GM12878 (cell line): ENCODE measurements around the gene ERVMER34-1. TPM values are rescaled to one million over a fixed set of nuclear protein-coding genes. Genes with fewer than 3 reads are reported as not detected.

ENCODE experiments used
- ATAC-seq: fragments of 200-7000 bp; cut with Tn5 transposase; 3 replicates; pipeline ENCODE4 v1.9.1; 2020; ENCODE audit warnings: mild to moderate bottlenecking, moderate library complexity
- BruUV-seq: library from RNA; stranded (reverse); fragments of 400-500 nt; replicated peaks from 2 replicates; lab custom pipeline; 2021; lab: Mats Ljungman, UMichigan
- CTCF ChIA-PET: fragments of 300-600 bp; sonication (Branson Sonifier 250); formaldehyde crosslinking; extraction: SDS; loops from one replicate; lab custom pipeline; 2021; ENCODE audit warnings: inconsistent platforms; lab: Yijun Ruan, JAX
- POLR2A ChIA-PET: fragments of 350-600 bp; formaldehyde crosslinking; extraction: SDS; loops from one replicate; lab custom pipeline; 2021; ENCODE audit warnings: inconsistent platforms; lab: Charles Lee
- RAD21 ChIA-PET: fragments of 300-600 bp; sonication (Branson Sonifier 250); formaldehyde crosslinking; loops from one replicate; lab custom pipeline; 2023; ENCODE audit warnings: antibody characterized with exemption; ENCODE audit not compliant: unreplicated experiment; lab: Charles Lee
- SMC1A ChIA-PET: fragments of 300-600 bp; sonication (Branson Sonifier 250); formaldehyde crosslinking; loops from one replicate; lab custom pipeline; 2023; ENCODE audit not compliant: unreplicated experiment, uncharacterized antibody; lab: Charles Lee
- DNase-seq: peaks from one replicate; pipeline ENCODE4 v3.0.0-alpha.2; 2011; ENCODE audit warnings: low read depth, low spot score
- FAIRE-seq: peaks from 3 replicates; lab custom pipeline; 2011; peaks lifted over from hg19 to GRCh38; lab: Jason Lieb, UNC
- H2AFZ ChIP-seq: 2 replicates; pipeline ENCODE4 v1.6.0; 2011; ENCODE audit warnings: low read depth, low read length, control low read depth; ENCODE audit not compliant: control insufficient read depth
- H3K27ac ChIP-seq: 2 replicates; pipeline ENCODE4 v1.5.1; 2011; ENCODE audit warnings: control low read depth; ENCODE audit not compliant: control insufficient read depth, insufficient read depth
- H3K27me3 ChIP-seq, 2 experiments: replicated peaks in 1 of 2; 2 replicates each; pipeline versions ENCODE4 v1.6.0 to v1.6.1; 2011; ENCODE audit warnings: low read length in 1 of 2; ENCODE audit not compliant: control insufficient read depth in 2 of 2, insufficient read depth in 2 of 2
- H3K36me3 ChIP-seq, 2 experiments: 2 replicates each; pipeline ENCODE4 v1.5.1; 2011; ENCODE audit warnings: low read length in 1 of 2; ENCODE audit not compliant: control insufficient read depth in 2 of 2, insufficient read depth in 2 of 2
- H3K4me1 ChIP-seq: 2 replicates; pipeline ENCODE4 v1.6.1; 2011; ENCODE audit warnings: mild to moderate bottlenecking, low read length, moderate library complexity, mixed read lengths; ENCODE audit not compliant: control insufficient read depth, insufficient read depth
- H3K4me2 ChIP-seq: 2 replicates; pipeline ENCODE4 v1.6.0; 2011; ENCODE audit warnings: control low read depth; ENCODE audit not compliant: control insufficient read depth, insufficient read depth
- H3K4me3 ChIP-seq: fragments of 200-600 bp; sonication (generic); 2 replicates; pipeline ENCODE4 v1.5.1; 2016
- H3K79me2 ChIP-seq: 2 replicates; pipeline ENCODE4 v1.6.0; 2011; ENCODE audit warnings: low read length; ENCODE audit not compliant: control insufficient read depth, insufficient read depth
- H3K9ac ChIP-seq: 2 replicates; pipeline ENCODE4 v1.8.0; 2011; ENCODE audit warnings: low read length, control low read depth, mixed read lengths; ENCODE audit not compliant: control insufficient read depth, insufficient read depth
- H3K9me3 ChIP-seq: replicated peaks from 3 replicates; pipeline ENCODE4 v1.5.1; 2011; ENCODE audit warnings: mild to moderate bottlenecking, low read length; ENCODE audit not compliant: control insufficient read depth, insufficient read depth
- H4K20me1 ChIP-seq: 2 replicates; pipeline ENCODE4 v1.6.0; 2011; ENCODE audit not compliant: control insufficient read depth, insufficient read depth
- ATF2 ChIP-seq: IDR thresholded peaks from 2 replicates; pipeline ENCODE4 v1.6.1; 2012; ENCODE audit warnings: low read length, inconsistent platforms
- ATF3 ChIP-seq: IDR thresholded peaks from 2 replicates; pipeline ENCODE4 v1.6.1; 2011; ENCODE audit warnings: low read depth, mild to moderate bottlenecking, low read length, moderate library complexity, borderline replicate concordance; ENCODE audit errors: extremely low read depth
- CBFB ChIP-seq: IDR thresholded peaks from 2 replicates; pipeline ENCODE4 v1.6.1; 2016; ENCODE audit warnings: antibody characterized with exemption, low read depth
- ETV6 ChIP-seq, 2 experiments: fragments of 450-650 bp in 1 of 2; IDR thresholded peaks in 1 of 2; conservative IDR thresholded peaks in 1 of 2; 2 replicates each; pipeline ENCODE4 v1.6.1; 2014; ENCODE audit warnings: antibody characterized with exemption in 1 of 2, borderline replicate concordance in 1 of 2, low read depth in 1 of 2, mild to moderate bottlenecking in 1 of 2, moderate library complexity in 1 of 2
- FOXK2 ChIP-seq: fragments of 450-650 bp; IDR thresholded peaks from 2 replicates; pipeline ENCODE4 v1.6.1; 2017; ENCODE audit warnings: mild to moderate bottlenecking, moderate library complexity
- KLF5 ChIP-seq: fragments of 450-650 bp; IDR thresholded peaks from 2 replicates; pipeline ENCODE4 v1.6.1; 2014; ENCODE audit warnings: mild to moderate bottlenecking; ENCODE audit not compliant: partially characterized antibody
- LARP7 ChIP-seq: fragments of 450-650 bp; IDR thresholded peaks from 2 replicates; pipeline ENCODE4 v1.6.1; 2017; ENCODE audit warnings: mild to moderate bottlenecking
- MAX ChIP-seq: IDR thresholded peaks from 2 replicates; pipeline ENCODE4 v1.6.1; 2012; ENCODE audit warnings: low read depth, low read length, improper control_type of control experiment
- MTA3 ChIP-seq: IDR thresholded peaks from 2 replicates; pipeline ENCODE4 v1.6.1; 2012; ENCODE audit warnings: low read length, inconsistent platforms, borderline replicate concordance
- POLR2A ChIP-seq: IDR thresholded peaks from 2 replicates; pipeline ENCODE4 v1.6.1; 2011; ENCODE audit warnings: low read depth, mild to moderate bottlenecking, low read length
- POLR2AphosphoS2 ChIP-seq: IDR thresholded peaks from 2 replicates; pipeline ENCODE4 v1.6.1; 2011; ENCODE audit warnings: low read depth, mild to moderate bottlenecking, low read length, improper control_type of control experiment, moderate library complexity
- RFX5 ChIP-seq: IDR thresholded peaks from 2 replicates; pipeline ENCODE4 v1.6.1; 2011; ENCODE audit warnings: low read depth, low read length, improper control_type of control experiment
- RUNX3 ChIP-seq: IDR thresholded peaks from 2 replicates; pipeline ENCODE4 v1.6.1; 2012; ENCODE audit warnings: low read length, inconsistent platforms
- SMARCA5 ChIP-seq: fragments of 450-650 bp; IDR thresholded peaks from 2 replicates; pipeline ENCODE4 v1.6.1; 2017; ENCODE audit warnings: mild to moderate bottlenecking
- SMC3 ChIP-seq: IDR thresholded peaks from 2 replicates; pipeline ENCODE4 v1.6.1; 2011; ENCODE audit warnings: low read length, improper control_type of control experiment, borderline replicate concordance
- SRF ChIP-seq, 2 experiments: IDR thresholded peaks; 2 replicates each; pipeline ENCODE4 v1.6.1; 2011; ENCODE audit warnings: low read depth in 2 of 2, low read length in 2 of 2, mild to moderate bottlenecking in 1 of 2, moderate library complexity in 1 of 2
- TARDBP ChIP-seq: IDR thresholded peaks from 2 replicates; pipeline ENCODE4 v1.6.1; 2016; ENCODE audit warnings: borderline replicate concordance
- ZBTB4 ChIP-seq: fragments of 450-650 bp; formaldehyde crosslinking; IDR thresholded peaks from 2 replicates; pipeline ENCODE4 v1.4.0; 2022; ENCODE audit warnings: mild to moderate bottlenecking, moderate library complexity
- WGBS: methylation state at CpG from one replicate; pipeline ENCODE4 v1.1.6; 2016; ENCODE audit warnings: low lambda C conversion rate; ENCODE audit not compliant: insufficient replicate concordance, insufficient coverage; ENCODE audit errors: missing lambda C conversion rate; 5-methylcytosine and 5-hydroxymethylcytosine counted together
- in situ Hi-C: fragments of 300-500 bp; cut with MboI; formaldehyde crosslinking; loops from 9 replicates; pipeline ENCODE4 v1.14.3; 2018; ENCODE audit warnings: mixed read lengths
- intact Hi-C: fragments of 100-400 bp; cut with micrococcal nuclease; formaldehyde crosslinking; loops from one replicate; pipeline ENCODE4 v1.14.2; 2022; ENCODE audit not compliant: unreplicated experiment
- polyA plus RNA-seq, 11 experiments: library from polyadenylated mRNA; depleted of rRNA in 4 of 11; unstranded in 6 of 11; stranded (reverse) in 5 of 11; fragments of >200 nt; fragmentation: Nextera tagmentation in 4 of 11; fragmentation: Illumina TruSeq in 1 of 11; extraction: Ambion mirVana in 4 of 11; extraction: Trizol in 1 of 11; gene quantifications; 1 replicate in 1 of 11; 2 replicates in 10 of 11; pipeline versions ENCODE4 v1.2.1 to v1.2.3, GENCODE V29; 2011 to 2016; ENCODE audit warnings: inconsistent platforms in 2 of 11, missing spikeins in 2 of 11, low read depth in 1 of 11
- total RNA-seq, 4 experiments: library from RNA; depleted of rRNA in 3 of 4; stranded (reverse); fragments of >200 nt in 3 of 4; fragmentation: Illumina TruSeq in 1 of 4; extraction: Trizol in 1 of 4; gene quantifications; 2 replicates each; pipeline versions ENCODE4 v1.2.1 to v1.2.3, GENCODE V29; 2013 to 2021

The ERVMER34-1 gene
- total and polyA plus RNA-seq, 10 of the 15 experiments (the other 5 are each of a cell fraction or from before 2014, with no cell fraction given) = not detected

- Histone ChIP-seq H3K9ac (peak overlapping the region; percentile 81), H3K4me1 (no peaks in the 10 kb centered on the region), H4K20me1 (no peaks in the 10 kb centered on the region), H3K4me2 (peak overlapping the region; percentile 82), H3K36me3 (peaks cover 0 to 4% of the 10 kb centered on the region in 2 experiments; a peak in 1 of 4 replicates), H3K79me2 (no peaks in the 10 kb centered on the region; the same call in 1 of the 2 replicates), H2AFZ (peak overlapping the region; percentile 93), H3K27me3 (no peaks in the 10 kb centered on the region), H3K27ac (peak overlapping the region; percentile 83), H3K4me3 (peak overlapping the region; percentile 76), H3K9me3 (no peaks in the 10 kb centered on the region)
- CTCF ChIA-PET = interaction anchor here (1.2 to 2.1 kb wide), 3 partner anchors 10 to 307 kb away, joined by 3 to 7 read pairs (median 6); no protein-coding TSS in a partner anchor
- BruUV-seq = no TSS peak
- DNase-seq (peak; percentile 92), FAIRE-seq (peak; percentile 99), ATAC-seq (peak; percentile 98)
- intact Hi-C loops = loop anchor here (5.0 to 10.0 kb wide), 3 partner anchors 140 to 880 kb away; partner anchors contain the start of genes DCUN1D4 and RASL11B
- POLR2A ChIA-PET = interaction anchor here (0.6 to 3.6 kb wide), 4 partner anchors 10 to 67 kb away, joined by 3 to 56 read pairs (median 4); no protein-coding TSS in a partner anchor
- RAD21 ChIA-PET = interaction anchor here (0.6 to 3.5 kb wide), 3 partner anchors 10 to 51 kb away, joined by 3 to 25 read pairs (median 5); no protein-coding TSS in a partner anchor
- in situ Hi-C loops = loop anchor here (25.0 kb wide), 1 partner anchor 640 kb away; the partner anchor contains the start of gene SCFD2
- WGBS = under 1% methylated on average over 56 of the region's 56 CpGs
- SMC1A ChIA-PET = interaction anchor here (0.9 to 3.3 kb wide), 5 partner anchors 9 to 132 kb away, joined by 3 to 14 read pairs (median 5); no protein-coding TSS in a partner anchor
- TF ChIP-seq SMC3 (peak; percentile 24; the same call in 1 of the 2 replicates), SMARCA5 (no peak; the same call in 1 of the 2 replicates), ATF3 (no peak), ATF2 (0 out of 2 replicates have a peak, but pooled peaks have one; percentile 18), POLR2AphosphoS2 (peak; percentile 81; the same call in 1 of the 2 replicates), MTA3 (no peak; the same call in 1 of the 2 replicates), RFX5 (peak; percentile 73), SRF (IDR thresholded peaks at IDR 0.05; ENCODE audit: low read depth in 2 of 2, low read length in 2 of 2) (no peak), TARDBP (no peak), RUNX3 (peak; percentile 74), ZBTB4 (CRISPR knock-in tag) (no peak), FOXK2 (no peak), CBFB (no peak), MAX (peak; percentile 37; the same call in 1 of the 2 replicates), POLR2A (peak; percentile 95), ETV6 (conservative IDR thresholded peaks at IDR 0.05 in 1 of 2, IDR thresholded peaks at IDR 0.05 in 1 of 2; ENCODE audit: borderline replicate concordance in 1 of 2, low read depth in 1 of 2) (no peak), KLF5 (no peak), LARP7 (0 out of 2 replicates have a peak, but pooled peaks have one; percentile 31)
Measured at GRCh38 chr4:52721968-52722815, 29.0 kb downstream of the ERVMER34-1 start.
